ENCODE results near the gene PSENEN. TPM values are rescaled to one million over a fixed set of nuclear protein-coding genes. Genes with fewer than 3 reads are reported as not detected.

The PSENEN gene, protein sequence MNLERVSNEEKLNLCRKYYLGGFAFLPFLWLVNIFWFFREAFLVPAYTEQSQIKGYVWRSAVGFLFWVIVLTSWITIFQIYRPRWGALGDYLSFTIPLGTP
- 45.1 and 46.9 TPM in 2 replicates for total RNA-seq

DNA sequence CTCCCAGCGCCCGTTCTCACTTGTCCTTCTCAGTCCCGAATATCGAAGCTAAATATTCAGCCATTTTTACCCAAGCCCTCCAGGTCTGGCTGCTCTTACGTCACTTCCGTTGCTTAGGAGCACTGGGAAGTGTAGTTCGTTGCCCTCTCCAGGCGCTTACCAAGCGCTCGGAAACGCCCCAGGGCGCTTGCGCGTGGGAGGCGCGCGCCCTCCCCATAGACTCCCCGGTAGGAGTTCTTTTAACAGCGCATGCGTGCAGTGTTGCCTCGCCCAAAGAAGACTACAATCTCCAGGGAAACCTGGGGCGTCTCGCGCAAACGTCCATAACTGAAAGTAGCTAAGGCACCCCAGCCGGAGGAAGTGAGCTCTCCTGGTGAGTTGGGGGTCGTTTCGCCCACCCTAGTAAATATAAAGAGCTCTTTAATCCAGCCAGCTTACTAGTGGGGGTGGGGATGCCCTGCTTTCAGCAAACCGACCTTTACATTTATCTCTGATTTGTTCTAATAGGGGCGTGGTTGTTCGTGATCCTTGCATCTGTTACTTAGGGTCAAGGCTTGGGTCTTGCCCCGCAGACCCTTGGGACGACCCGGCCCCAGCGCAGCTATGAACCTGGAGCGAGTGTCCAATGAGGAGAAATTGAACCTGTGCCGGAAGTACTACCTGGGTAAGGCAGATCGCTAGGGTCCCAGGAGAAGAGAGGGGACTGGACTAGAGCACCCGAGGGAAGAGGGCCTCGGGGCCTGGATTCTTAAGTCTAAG, at the start of gene PSENEN, which contains the start of gene U2AF1L4:
TSS of gene PSENEN (plus strand) at position 324 of the 759 bp plus-strand sequence. CDS start at position 604, 280 bp downstream.
TSS of gene U2AF1L4 (minus strand) at position 91 of the 759 bp plus-strand sequence. CDS start at position 64, 27 bp downstream.
- H3K9me3 Mint-ChIP-seq: no peaks in the 10 kb centered on the region
- intact Hi-C loops (cut with micrococcal nuclease): loop anchor here (1.0 to 10.0 kb wide), 4 partner anchors 28 to 469 kb away; partner anchors contain the start of genes SDHAF1, THAP8, WDR62 and ZNF146
- peak; percentile 97 for DNase-seq (ENCODE audit: low spot score)
- peak within 1 kb of the TSS; percentile 95 for H3K4me3 Mint-ChIP-seq (ENCODE audit: low read depth)
- H3K36me3 Mint-ChIP-seq (ENCODE audit: low read depth): peaks cover 23% of the 10 kb centered on the region
- H3K4me1 Mint-ChIP-seq (ENCODE audit: low read depth): peaks cover 44% of the 10 kb centered on the region
- H3K27me3 Mint-ChIP-seq (ENCODE audit: low read depth): no peaks in the 10 kb centered on the region
- peak within 1 kb of the TSS; percentile 99 for H3K27ac Mint-ChIP-seq

DNA sequence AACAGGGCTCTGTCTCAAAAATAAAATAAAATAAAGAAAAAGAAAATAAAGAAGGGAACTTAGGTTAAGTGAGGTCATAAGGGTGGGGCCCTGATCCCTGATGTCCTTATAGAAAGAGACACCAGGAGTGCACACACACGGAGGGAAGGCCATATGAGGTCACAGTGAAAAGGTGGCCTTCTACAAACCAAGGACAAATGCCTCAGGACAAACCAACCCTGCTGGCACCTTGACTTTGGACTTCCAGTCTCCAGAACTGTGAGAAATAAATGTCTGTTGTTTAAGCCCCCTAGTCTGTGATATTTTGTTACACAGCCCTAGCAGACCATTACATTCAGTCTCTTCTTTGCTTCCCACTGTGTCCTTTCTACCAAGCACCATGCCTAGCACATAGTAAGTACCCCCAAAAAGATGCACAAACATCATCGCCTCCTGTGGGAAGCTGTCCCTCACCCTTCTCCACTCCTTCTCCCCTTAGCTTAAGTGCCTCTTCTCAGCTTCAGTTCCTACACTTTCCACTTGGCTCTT, 49.5 kb upstream of the PSENEN start:
- no peak for DNase-seq (ENCODE audit: low spot score)
- peak overlapping the region; percentile 12 for H3K27ac Mint-ChIP-seq
- H3K27me3 Mint-ChIP-seq (ENCODE audit: low read depth): no peaks in the 10 kb centered on the region
- H3K4me3 Mint-ChIP-seq (ENCODE audit: low read depth): no peak overlapping the region
- H3K9me3 Mint-ChIP-seq: no peaks in the 10 kb centered on the region
- no peaks in the 10 kb centered on the region for H3K36me3 Mint-ChIP-seq (ENCODE audit: low read depth)
- intact Hi-C loops (cut with micrococcal nuclease): loop anchor here (2.0 to 10.0 kb wide), 2 partner anchors 45 to 141 kb away; no protein-coding TSS in a partner anchor
- peaks cover 17% of the 10 kb centered on the region for H3K4me1 Mint-ChIP-seq (ENCODE audit: low read depth)

DNA sequence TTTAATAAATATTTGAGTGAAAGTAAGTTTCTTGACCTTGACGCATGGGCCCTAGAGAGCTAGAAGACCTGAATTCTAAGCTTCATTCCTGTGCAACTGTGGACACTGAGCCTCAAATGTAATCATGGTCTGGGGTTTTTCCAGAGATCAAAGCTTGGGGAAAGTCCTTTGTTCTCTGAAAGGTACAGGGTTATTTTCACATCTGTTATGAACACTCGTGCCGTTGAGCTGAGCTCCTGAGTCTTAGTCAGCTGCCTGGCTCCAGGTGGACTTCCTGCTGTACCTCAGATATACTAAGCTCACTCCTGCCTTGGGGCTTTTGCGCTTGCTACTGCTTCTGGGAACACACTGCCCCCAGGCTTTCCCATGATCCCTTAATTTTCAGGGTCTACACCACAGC, 48.6 kb upstream of the PSENEN start:
- Mint-ChIP-seq H3K9me3 (no peaks in the 10 kb centered on the region), H3K4me3 (ENCODE audit: low read depth) (no peak overlapping the region), H3K27me3 (ENCODE audit: low read depth) (no peaks in the 10 kb centered on the region), H3K27ac (no peak overlapping the region), H3K4me1 (ENCODE audit: low read depth) (peaks cover 17% of the 10 kb centered on the region), H3K36me3 (ENCODE audit: low read depth) (no peaks in the 10 kb centered on the region)
- DNase-seq (ENCODE audit: low spot score): no peak
- intact Hi-C loops (cut with micrococcal nuclease): loop anchor here (10.0 kb wide), 1 partner anchor 142 kb away; no protein-coding TSS in a partner anchor

DNA sequence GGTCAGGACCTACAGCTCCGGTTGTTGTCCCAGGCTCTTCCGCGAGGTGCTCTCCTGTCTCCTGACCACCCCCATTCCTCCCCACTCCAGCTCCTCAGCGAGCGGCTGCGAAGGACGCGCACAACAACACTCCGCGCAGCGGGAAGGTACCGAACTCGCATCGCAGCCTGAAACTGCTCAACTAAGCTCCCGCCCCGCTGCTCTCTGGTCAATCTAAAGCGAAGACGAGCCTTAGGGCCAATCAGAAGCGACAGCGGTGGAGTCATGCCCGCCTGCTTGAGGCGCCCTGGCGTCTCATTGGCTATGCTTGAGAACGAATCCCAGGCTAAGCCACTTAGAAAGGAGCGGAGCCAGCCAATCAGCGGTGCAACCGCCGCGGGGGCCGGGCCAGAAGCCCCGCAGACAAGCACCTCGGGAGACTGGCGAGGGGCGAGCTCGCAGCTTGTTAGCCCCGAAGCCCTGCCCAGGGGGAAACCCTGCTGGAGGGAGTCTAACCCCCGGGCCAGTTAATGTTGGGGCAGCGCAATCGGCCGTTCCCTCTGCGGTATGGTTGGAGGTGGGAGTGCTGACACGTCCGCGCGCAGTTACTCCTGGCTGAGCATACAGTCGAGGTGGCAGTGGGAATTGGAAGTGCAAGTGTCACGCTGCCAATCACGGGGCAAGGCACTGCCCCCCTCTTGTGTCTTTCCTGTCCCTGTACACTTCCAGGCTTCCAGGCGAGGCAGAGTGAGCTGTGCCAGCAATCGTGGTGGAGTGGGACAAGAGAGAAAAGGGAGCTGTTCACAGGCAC, 43.0 kb upstream of the PSENEN start:
- peak overlapping the region; percentile 91 for H3K27ac Mint-ChIP-seq
- peaks cover 11% of the 10 kb centered on the region for H3K4me1 Mint-ChIP-seq (ENCODE audit: low read depth)
- DNase-seq (ENCODE audit: low spot score): peak; percentile 93
- no peaks in the 10 kb centered on the region for H3K36me3 Mint-ChIP-seq (ENCODE audit: low read depth)
- intact Hi-C loops (cut with micrococcal nuclease): loop anchor here (1.0 to 2.0 kb wide), 3 partner anchors 9 to 42 kb away; no protein-coding TSS in a partner anchor
- H3K27me3 Mint-ChIP-seq (ENCODE audit: low read depth): no peaks in the 10 kb centered on the region
- H3K9me3 Mint-ChIP-seq: no peaks in the 10 kb centered on the region
- peak overlapping the region; percentile 91 for H3K4me3 Mint-ChIP-seq (ENCODE audit: low read depth)

DNA sequence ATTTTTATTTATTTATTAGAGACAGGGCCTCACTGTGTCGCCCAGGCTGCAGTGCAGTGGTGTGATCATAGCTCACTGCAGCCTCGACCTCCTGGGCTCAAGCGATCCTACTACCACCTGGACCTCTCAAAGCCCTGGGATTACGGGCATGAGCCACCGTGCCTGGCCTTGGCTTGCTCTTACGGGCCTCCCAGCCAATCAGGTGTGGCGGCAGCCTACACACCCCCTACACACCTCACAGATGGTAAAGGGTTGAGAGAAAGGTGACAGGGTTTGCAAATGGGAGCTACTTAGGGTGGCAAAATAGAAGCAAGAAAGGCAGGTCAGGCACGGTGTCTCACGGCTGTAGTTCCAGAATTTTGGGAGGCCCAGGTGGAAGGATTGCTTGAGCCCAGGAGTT, 42.1 kb upstream of the PSENEN start:
- Mint-ChIP-seq H3K27me3 (ENCODE audit: low read depth) (no peaks in the 10 kb centered on the region), H3K9me3 (no peaks in the 10 kb centered on the region), H3K27ac (no peak overlapping the region), H3K4me3 (ENCODE audit: low read depth) (no peak overlapping the region), H3K36me3 (ENCODE audit: low read depth) (peaks cover under 1% of the 10 kb centered on the region), H3K4me1 (ENCODE audit: low read depth) (peaks cover 10% of the 10 kb centered on the region)
- intact Hi-C loops (cut with micrococcal nuclease): loop anchor here (2.0 kb wide), 1 partner anchor 13 kb away; no protein-coding TSS in a partner anchor
- no peak for DNase-seq (ENCODE audit: low spot score)

DNA sequence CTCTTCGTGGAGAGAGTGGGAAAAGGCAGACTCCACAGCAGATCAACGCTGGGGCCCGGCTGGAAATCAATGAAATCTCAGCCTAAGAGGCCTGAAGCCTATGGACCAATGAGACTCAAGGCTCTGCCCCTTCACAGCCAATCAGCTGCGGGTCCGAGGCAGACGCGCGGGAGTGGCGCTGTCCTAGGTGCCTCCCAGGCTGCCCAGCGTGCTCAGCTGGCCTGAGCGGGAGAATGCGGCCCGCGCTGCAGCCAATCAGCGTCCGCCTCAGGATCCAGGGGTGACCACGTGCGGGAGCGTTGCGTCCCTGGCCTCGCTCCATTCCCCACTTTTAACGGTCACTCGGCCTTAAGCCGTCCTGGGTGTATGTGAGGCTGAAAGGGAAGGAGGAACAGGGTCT, 41.2 kb upstream of the PSENEN start, which contains the start of gene ZBTB32:
TSS of gene ZBTB32 (plus strand) at position 341 of the 400 bp plus-strand sequence. CDS start 10,069 bp downstream, outside the sequence.
- Mint-ChIP-seq H3K27me3 (ENCODE audit: low read depth) (no peaks in the 10 kb centered on the region), H3K36me3 (ENCODE audit: low read depth) (peaks cover 3% of the 10 kb centered on the region), H3K9me3 (no peaks in the 10 kb centered on the region), H3K4me1 (ENCODE audit: low read depth) (peaks cover 9% of the 10 kb centered on the region), H3K27ac (no peak within 1 kb of the TSS), H3K4me3 (ENCODE audit: low read depth) (no peak within 1 kb of the TSS)
- intact Hi-C loops (cut with micrococcal nuclease): no loop called here
- DNase-seq (ENCODE audit: low spot score): no peak

DNA sequence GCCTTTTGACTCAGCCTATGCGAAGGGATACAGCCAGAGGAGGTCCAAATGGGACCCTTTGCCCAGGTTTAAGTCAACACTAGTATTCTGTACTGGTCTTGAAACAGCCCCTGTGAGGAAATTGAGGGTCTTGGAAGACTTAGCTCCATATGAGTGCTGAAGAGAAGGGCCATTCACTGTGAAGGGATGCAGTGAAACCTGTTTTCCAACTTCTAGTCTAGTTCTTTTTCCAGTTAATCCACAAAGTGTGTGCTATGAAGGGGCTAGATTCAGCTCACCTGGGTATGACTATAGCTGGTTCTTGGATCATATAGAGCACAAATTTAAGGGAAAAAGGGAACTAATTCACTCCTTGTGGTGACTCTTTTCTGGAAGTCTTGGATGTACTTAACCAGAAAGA, 37.1 kb upstream of the PSENEN start:
- Mint-ChIP-seq H3K4me1 (ENCODE audit: low read depth) (peaks cover 26% of the 10 kb centered on the region), H3K4me3 (ENCODE audit: low read depth) (no peak overlapping the region), H3K27ac (no peak overlapping the region), H3K36me3 (ENCODE audit: low read depth) (peaks cover 7% of the 10 kb centered on the region), H3K9me3 (peaks cover 3% of the 10 kb centered on the region), H3K27me3 (ENCODE audit: low read depth) (no peaks in the 10 kb centered on the region)
- DNase-seq (ENCODE audit: low spot score): no peak
- intact Hi-C loops (cut with micrococcal nuclease): no loop called here

DNA sequence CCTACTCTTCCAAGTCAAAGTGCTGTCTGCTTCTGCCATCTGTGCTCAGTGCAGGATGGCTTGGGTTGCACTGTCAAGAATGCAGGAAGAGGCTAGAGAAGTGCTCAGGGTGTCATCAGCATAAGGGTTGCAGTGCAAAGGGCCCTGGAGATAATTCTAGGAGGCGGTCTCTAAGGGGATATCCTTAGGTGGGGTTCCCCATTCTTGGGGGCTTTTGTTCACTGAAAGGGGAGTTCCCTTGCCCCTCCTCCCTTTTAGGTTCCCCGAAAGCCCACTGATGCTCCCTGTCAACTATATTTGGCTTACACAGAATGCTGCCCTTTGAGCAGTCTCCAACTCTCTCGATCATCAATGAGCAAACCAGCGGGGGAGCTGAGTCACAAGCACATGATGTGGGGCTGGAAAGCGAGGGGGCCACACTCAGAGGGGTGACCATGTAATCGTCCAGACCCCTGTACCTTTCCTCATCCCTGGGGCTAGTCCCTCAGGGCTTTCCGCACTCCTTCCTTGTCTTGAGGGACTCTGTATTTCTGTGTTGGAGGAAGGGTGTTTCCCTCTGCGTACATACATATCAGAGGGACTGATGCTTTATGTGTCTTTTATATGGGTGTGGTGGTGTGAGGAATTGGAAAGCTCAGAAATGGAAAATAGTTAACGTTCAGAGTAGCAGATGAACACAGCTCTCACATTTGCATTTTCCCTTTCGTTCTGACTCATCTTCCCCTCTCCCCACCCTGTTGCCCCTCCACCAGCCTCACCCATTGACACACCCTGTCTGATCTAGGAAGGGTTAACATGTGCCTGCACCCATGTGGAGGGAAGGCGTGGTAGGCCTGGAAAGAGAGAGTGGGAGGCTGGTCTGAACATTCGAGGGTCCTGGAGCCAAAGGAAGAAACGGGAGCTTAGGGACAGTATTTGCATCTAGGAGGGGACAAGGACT, 34.4 kb upstream of the PSENEN start:
- Mint-ChIP-seq H3K9me3 (peaks cover 3% of the 10 kb centered on the region), H3K27ac (peak overlapping the region; percentile 100), H3K4me1 (ENCODE audit: low read depth) (peaks cover 40% of the 10 kb centered on the region), H3K27me3 (ENCODE audit: low read depth) (no peaks in the 10 kb centered on the region), H3K4me3 (ENCODE audit: low read depth) (peak overlapping the region; percentile 66), H3K36me3 (ENCODE audit: low read depth) (peaks cover 34% of the 10 kb centered on the region)
- intact Hi-C loops (cut with micrococcal nuclease): loop anchor here (1.0 to 5.0 kb wide), 3 partner anchors 9 to 164 kb away; partner anchors contain the start of gene TMEM147
- DNase-seq (ENCODE audit: low spot score): peak; percentile 71

DNA sequence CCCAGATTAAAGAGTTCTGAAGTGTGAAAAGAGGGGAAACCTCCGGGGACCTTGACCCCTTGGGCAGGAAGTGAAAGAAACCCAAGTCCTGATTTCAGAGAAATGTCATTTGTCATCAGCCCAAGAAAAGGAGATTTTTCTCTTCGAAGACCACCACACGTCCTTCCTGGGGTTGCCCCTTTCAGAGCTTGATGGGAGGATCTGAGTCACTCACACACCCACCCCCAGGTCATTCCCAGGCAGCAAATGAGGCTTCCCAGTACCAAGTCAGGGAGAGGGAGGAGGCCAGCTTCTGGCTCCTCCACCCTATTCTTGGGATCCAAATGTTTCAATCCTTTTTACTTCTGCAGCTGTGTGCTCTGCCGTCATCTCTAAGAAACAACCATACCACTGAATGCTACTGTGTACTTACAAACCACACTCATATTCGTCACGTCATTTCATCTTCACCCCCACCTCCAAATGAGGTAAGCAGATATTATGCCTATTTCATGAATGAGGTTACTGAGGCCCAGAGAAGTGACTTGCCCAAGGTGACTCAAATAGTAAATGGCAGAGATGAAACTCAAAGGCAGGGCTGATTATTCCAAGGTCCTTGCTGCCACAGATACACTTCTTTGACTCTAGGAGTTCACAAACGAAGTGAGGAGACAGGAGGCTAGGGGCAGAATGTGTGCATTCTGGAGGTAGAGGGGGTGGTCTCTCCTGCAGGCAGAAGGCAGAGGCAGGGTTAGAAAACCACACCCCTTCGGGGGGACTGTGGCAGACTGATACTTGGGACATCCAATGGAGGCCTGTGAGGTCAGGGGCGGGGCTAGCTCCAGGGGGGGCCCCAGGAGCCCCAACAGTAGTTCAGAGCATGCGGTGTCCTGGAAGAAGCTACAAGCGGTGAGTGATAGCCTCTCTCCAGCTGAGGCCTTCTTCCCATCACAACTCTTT, 32.6 kb upstream of the PSENEN start:
- H3K4me3 Mint-ChIP-seq (ENCODE audit: low read depth): peak overlapping the region; percentile 94
- DNase-seq (ENCODE audit: low spot score): peak; percentile 72
- peaks cover 43% of the 10 kb centered on the region for H3K4me1 Mint-ChIP-seq (ENCODE audit: low read depth)
- intact Hi-C loops (cut with micrococcal nuclease): loop anchor here (1.0 to 5.0 kb wide), 4 partner anchors 27 to 190 kb away; partner anchors contain the start of genes HCST and TMEM147
- H3K36me3 Mint-ChIP-seq (ENCODE audit: low read depth): peaks cover 43% of the 10 kb centered on the region
- H3K27ac Mint-ChIP-seq: peak overlapping the region; percentile 100
- H3K9me3 Mint-ChIP-seq: peaks cover 3% of the 10 kb centered on the region
- no peaks in the 10 kb centered on the region for H3K27me3 Mint-ChIP-seq (ENCODE audit: low read depth)

DNA sequence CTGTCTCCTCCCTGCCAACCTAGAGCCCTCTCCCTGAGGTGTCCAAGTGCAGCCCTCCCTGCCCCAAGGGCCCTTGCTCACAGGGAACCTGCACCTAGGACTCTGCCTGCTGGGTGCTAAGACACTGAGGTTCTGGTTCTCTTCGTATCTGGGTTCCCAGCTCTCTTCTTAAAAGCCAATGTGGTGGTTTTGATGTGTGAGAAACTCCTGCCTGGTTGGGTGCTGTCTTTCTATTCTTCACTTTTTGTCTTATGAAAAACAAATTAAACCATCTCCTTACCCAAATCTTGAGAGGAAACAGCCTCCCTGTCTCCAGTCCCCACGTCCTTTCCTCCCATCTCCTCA, 32.0 kb upstream of the PSENEN start:
- peaks cover 43% of the 10 kb centered on the region for H3K4me1 Mint-ChIP-seq (ENCODE audit: low read depth)
- peak overlapping the region; percentile 100 for H3K27ac Mint-ChIP-seq
- H3K36me3 Mint-ChIP-seq (ENCODE audit: low read depth): peaks cover 40% of the 10 kb centered on the region
- H3K4me3 Mint-ChIP-seq (ENCODE audit: low read depth): peak overlapping the region; percentile 94
- intact Hi-C loops (cut with micrococcal nuclease): loop anchor here (2.0 to 5.0 kb wide), 3 partner anchors 41 to 189 kb away; partner anchors contain the start of genes HCST and TMEM147
- no peak for DNase-seq (ENCODE audit: low spot score)
- peaks cover 3% of the 10 kb centered on the region for H3K9me3 Mint-ChIP-seq
- H3K27me3 Mint-ChIP-seq (ENCODE audit: low read depth): no peaks in the 10 kb centered on the region

Data from activated T-helper 2 cell treated with anti-CD3 and anti-CD28 coated beads, Interferon-gamma antibody, Interleukin-2, Interleukin-4, amounts not matched to agents 10 μg/mL and 5 μg/mL and 100 μg/mL, durations not matched to agents 14 hours and 24 hours and 36 hours (primary cell).